Middle frontal gyrus (tissue), 1 donor: Measurements from ENCODE around the gene ZCCHC3.
A peak's percentile ranks its signal among the peaks of the same experiment; 100 is the strongest.
"Not testable (repeated sequence)": the region's sequence is repeated elsewhere in the genome, so short reads cannot be mapped to it uniquely, and the experiment has no call there.

Source experiments
- DNase-seq: peaks from one replicate; pipeline ENCODE4 v3.0.0-alpha.2; 2015; ENCODE audit warnings: low spot score; ENCODE audit errors: extremely low spot score

The ZCCHC3 gene

DNA sequence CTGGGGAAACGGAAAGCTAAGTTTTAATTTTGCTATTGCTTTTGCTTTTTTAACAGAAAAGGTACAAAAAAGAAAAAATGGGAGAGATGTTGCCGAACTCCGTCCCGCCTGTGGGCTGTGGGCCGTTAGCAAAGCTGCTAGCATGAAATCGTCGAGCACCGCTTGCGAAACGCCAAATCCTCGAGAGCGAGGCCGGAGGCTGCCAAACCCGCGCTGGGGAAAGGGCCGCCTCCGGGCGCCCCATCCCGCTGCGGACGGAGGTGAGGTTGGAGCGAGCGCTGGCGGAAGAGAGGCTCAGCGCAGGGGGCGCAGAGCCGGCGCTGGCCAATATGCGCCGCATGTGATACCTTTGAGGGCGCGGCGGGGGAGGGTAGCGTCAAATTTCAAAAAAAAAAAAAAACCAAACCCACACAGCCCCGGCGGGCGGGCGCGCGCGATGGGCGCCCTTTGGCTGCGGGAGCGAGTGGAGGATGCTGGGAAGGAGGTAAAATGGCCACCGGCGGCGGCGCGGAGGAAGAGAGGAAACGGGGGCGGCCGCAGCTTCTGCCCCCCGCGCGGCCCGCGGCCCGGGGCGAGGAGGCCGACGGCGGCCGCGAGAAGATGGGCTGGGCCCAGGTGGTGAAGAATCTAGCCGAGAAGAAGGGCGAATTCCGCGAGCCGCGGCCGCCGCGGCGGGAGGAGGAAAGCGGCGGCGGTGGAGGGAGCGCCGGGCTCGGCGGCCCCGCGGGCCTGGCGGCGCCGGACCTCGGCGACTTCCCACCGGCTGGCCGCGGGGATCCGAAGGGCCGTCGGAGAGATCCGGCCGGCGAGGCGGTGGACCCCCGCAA lies at the start of gene ZCCHC3:
Gene ZCCHC3, plus strand, starts transcription at position 473 of the 827 bp plus-strand sequence. Its CDS starts 17 bp downstream, at position 490.
- DNase-seq = peak; percentile 50

GRCh38 chr20:251354-251753 lies 46.0 kb upstream of the ZCCHC3 start:
- no peak for DNase-seq

- DNase-seq = no peak
Observed at GRCh38 chr20:252801-253200, 44.6 kb upstream of the ZCCHC3 start.

GRCh38 chr20:253447-253846 lies 43.9 kb upstream of the ZCCHC3 start:
- DNase-seq = not testable (repeated sequence)

DNA sequence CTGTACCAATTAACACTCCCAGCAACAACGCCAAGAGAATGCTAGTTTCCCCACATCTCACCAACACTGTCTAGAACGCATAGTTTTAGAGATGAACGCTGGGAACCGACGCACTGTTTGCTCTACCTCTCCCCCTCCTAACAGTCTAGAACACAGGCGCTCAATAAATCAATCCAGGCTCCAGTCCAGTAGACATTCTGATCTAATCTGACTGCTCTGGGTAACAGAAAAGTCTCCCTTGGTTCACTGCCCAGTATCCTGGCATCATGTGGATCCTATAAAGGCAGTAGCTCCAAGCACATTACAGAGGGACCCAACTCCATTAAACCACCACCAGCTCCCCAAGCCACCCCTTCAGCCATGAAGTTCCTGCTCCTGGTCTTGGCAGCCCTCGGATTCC lies 40.0 kb upstream of the ZCCHC3 start, which contains the start of gene DEFB132:
Gene DEFB132, plus strand, starts transcription at position 306 of the 400 bp plus-strand sequence. Its CDS starts 55 bp downstream, at position 361.
- DNase-seq = no peak

DNA sequence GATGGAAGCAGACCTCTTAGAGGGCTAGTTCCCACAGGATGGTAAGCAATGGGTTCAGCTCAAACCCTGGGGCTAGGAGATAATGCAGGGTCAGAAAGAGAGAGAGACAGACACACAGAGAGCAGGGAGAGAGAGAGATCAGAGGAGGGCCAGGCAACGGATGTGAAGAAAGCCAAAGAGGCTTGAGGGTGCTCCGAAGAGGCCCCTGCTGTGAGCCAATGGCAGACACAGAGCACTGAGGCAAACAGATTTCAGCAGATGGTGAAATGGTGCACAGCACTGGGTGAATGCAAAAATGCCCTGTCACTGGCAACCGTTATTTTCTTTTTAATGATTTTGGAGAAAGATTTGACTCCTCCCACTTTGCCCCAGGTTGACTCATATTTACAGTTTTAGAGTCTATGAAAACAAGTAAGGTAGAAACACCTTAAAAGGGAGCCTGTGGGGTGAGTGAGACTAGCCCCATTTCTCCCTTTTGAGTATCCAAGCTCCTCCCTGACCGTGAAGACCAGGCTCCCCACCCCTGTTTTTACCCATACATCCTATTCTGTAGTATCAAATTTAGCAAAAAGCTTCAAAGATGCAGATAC lies 39.0 kb upstream of the ZCCHC3 start:
- no peak for DNase-seq

- no peak for DNase-seq
Observed at GRCh38 chr20:258963-259362, 38.4 kb upstream of the ZCCHC3 start.

- DNase-seq = no peak
Observed at GRCh38 chr20:259981-260380, 37.4 kb upstream of the ZCCHC3 start.

DNA sequence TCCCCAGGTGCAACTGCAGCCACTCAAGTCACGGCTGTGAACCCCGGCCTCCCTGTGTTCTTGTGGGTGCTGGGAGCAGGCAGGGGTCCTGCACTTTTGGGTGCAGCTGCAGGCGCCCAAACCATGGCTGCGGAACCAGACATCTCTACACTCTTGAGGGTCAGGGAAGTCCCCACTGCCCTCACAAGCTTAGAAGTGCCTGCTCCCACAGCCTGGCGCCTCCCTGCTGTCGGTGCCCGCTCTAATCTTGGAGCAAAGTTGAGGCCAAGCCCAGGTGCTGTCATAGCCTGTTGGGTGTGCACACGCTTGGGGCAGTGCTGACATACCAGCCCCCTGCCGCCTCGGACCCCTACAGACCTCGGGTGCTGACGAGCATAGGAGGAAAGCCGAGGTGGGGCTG lies 33.7 kb upstream of the ZCCHC3 start:
- no peak for DNase-seq

DNA sequence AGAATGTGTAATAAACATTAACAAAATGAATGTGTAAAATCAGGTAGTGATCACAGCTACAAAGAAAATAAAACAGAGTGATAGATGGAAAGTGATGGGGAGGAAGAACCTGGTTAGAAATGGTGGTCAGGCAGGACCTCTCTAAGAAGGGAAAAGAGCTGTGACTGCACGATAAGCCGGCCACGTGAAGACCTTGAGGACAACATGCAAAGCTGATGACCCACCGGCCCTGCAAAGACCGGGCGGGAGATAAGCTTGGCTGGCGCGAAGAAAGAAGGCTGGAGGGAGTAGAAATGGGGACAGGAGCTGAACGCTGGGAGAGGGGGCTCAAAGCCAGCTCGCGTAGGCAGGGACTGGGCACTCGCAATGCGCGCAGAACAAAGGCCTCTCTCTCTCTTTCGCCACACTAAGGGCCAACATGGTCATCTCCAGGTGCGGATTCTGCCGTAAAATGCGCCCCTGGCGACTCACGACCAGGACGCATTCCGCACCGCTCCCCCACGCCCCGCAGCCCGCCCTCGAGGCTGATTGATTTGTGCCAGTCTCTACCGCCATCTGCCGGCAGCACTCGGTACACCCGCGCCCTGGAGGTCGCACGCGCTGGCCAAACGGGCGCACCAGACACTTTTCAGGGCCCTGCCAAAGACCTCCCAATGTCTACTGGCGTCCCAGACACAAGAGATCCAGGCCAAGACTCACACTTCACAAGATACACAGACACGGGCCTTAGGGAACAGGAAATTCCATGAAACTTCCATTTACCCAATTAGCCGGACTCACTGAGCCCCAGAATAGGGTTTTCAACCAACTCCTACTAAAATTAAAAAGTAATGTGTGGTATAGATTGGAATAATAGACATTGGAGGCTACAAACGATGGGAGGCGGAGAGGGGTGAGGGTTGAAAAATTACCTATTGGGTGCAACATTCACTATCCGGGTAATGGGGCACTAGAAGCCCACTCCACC lies 30.5 kb upstream of the ZCCHC3 start:
- DNase-seq = peak; percentile 73

DNA sequence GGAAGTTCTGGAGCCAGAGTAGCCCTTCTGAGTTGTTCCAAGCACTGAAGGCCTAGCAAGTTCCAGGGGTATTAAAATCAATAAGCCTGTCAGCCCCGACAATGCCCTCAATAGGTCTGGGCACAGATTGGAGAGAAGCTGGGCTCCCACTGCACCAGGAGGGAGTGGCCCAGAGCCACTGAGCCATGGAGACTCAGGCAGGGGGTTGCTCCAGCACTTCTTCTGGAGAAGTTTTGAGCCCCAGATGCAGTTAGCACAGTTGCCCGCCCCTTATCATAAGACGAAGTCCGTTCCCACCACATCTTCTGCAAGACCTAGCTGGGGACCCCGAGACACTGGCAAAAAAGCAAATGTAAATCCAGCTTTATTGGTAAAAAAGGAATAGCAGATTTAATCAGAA lies 26.9 kb upstream of the ZCCHC3 start:
- no peak for DNase-seq

DNA sequence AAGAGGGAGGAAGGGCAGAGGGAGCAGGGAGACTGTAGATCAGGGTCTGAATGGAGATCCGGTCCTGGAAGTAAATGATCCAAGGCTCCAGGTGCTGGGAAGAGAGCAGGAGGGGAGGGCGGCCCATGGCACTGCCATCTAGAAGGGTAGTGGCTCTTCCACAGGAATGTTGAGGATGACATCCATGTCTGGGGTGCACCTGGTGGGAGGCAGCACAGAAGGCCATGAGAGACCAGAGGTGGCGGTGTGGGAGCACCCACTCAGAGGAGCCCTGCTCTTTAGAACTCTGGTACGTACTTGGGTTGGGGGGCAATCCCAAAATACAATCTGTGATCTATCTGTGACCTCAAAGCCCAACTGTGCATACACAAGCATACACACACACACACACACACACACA lies 26.3 kb upstream of the ZCCHC3 start:
- no peak for DNase-seq

DNA sequence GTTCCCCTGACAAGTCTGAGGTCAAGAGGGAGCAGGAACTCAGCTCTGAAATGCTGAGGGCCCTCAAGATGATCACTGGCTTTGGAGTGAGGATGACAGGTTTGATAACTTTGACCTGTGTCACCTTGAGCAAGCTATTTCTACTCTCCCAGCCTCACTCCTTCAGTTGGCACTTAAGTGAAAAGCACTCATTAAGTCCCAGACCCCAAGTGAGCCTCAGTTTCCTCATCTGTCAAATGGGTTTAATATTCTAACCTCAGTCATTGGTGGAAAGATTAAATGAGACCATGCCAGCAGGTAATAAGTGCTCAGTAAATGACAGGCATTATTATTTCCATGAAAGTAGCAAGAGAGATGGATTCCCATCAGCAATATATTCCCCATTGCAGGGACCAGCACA lies 25.8 kb upstream of the ZCCHC3 start:
- no peak for DNase-seq

GRCh38 chr20:272718-273117 lies 24.7 kb upstream of the ZCCHC3 start:
- DNase-seq = no peak

DNA sequence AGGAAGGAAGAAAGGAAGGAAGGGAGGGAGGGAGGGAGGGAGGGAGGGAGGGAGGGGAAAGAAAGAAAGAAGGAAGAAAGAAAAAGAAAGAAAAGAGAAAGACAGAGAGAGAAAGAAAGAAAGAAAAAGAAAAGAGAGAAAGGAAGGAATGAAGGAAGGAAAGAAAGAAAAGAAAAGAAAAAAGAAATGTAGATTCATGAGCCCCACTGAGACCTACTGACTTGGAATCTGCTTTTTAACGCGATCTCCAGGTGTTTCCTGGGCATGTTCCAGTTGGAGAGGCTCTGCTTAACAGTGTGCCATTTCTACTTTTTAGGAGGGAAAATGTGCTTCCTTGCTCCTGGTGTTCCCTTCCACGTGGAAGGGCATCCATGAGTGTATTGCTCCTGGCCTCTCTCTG lies 23.5 kb upstream of the ZCCHC3 start:
- no peak for DNase-seq

DNA sequence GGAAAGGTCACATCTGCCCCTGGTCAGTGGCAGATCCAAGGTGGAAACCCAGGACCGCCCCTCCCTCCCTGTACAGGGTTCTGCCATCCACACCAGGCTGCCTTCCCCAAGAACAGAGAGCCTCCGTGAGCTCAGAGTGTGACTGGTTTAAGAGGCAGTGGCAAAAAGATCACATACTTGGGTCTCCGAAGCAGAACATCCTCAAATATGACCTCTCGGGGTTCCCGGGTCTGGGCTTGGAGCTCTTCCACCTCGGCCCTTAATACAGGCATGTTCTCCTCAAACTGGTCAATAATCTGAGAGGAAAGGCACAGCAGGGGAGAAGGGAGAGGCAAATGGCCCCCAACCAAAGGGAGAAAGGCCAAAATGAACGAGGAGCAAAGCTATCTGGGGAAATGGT lies 21.6 kb upstream of the ZCCHC3 start:
- DNase-seq = no peak

DNA sequence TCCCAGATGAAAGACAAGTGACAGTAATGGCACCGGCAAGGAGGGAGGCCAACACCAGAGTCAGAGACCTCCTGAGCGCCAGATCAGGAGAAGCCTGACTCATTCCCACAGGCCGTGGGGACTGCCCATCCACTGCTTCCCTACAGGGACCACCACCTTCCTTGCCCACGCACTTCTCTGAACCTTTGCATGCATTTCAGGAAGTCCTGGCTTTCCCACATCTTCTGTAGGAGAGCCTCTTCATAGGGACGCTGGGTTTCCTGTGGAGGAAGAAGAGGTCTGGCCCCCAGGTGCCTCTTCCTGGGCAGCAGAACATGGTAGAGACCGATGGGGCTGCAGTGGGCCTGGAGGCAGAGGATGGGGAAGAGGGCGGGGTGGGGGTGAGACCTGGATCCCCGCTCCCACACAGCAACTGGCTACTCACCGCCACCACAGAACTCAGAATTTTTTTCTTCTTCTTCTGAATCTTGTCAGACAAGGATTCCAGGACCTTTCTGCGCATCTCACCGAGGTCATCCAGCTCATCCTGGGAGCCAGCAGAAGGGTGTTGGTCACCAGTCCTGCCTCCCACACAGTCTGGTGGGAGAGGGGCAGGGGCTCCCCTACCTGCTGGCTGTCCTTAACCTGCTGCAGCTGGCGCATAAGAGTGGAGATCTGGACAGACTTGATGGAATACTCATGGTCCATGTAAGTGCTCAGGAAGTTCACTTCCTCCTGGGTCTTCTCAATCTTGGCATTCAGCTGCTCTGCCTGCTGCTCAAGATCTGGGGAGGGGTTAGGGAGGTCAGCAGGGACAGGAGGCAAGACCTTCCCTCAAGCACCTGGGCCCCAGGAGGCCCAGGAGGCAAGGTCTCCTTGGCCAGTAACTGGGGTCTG lies 20.5 kb upstream of the ZCCHC3 start:
- no peak for DNase-seq

- no peak for DNase-seq
Observed at GRCh38 chr20:277496-277781, 19.9 kb upstream of the ZCCHC3 start.

GRCh38 chr20:278181-278580 lies 19.2 kb upstream of the ZCCHC3 start:
- DNase-seq = no peak

GRCh38 chr20:278607-279571 lies 18.5 kb upstream of the ZCCHC3 start:
- no peak for DNase-seq
